Measurements from ENCODE around the gene KLHL40.

The KLHL40 gene

GRCh38 chr3:42733501-42734262 lies 48.3 kb downstream of the KLHL40 start:
- in situ Hi-C loops (cut with MboI; ENCODE audit: low sequenced_read_pairs, unreplicated experiment) = no loop called here
- no peak for DNase-seq (ENCODE audit: low spot score)
- TF ChIP-seq CTCF (IDR thresholded peaks at IDR 0.05; ENCODE audit: borderline replicate concordance, control extremely low read depth, extremely low read depth, insufficient read depth, missing control alignments) = no peak

GRCh38 chr3:42734263-42734860 lies 49.0 kb downstream of the KLHL40 start:
- no peak for TF ChIP-seq CTCF (IDR thresholded peaks at IDR 0.05; ENCODE audit: borderline replicate concordance, control extremely low read depth, extremely low read depth, insufficient read depth, missing control alignments)
- in situ Hi-C loops (cut with MboI; ENCODE audit: low sequenced_read_pairs, unreplicated experiment) = no loop called here

GRCh38 chr3:42735019-42735418 lies 49.7 kb downstream of the KLHL40 start:
- DNase-seq (ENCODE audit: low spot score) = no peak
- no peak for TF ChIP-seq CTCF (IDR thresholded peaks at IDR 0.05; ENCODE audit: borderline replicate concordance, control extremely low read depth, extremely low read depth, insufficient read depth, missing control alignments)
- in situ Hi-C loops (cut with MboI; ENCODE audit: low sequenced_read_pairs, unreplicated experiment) = no loop called here

More at GRCh38 chr3:42734263-42734860, 49.0 kb downstream of the KLHL40 start:
- no peak for DNase-seq (ENCODE audit: low spot score)

GRCh38 chr3:42735615-42736014 lies 50.3 kb downstream of the KLHL40 start:
- TF ChIP-seq CTCF (IDR thresholded peaks at IDR 0.05; ENCODE audit: borderline replicate concordance, control extremely low read depth, extremely low read depth, insufficient read depth, missing control alignments) = no peak
- no peak for DNase-seq (ENCODE audit: low spot score)
- in situ Hi-C loops (cut with MboI; ENCODE audit: low sequenced_read_pairs, unreplicated experiment) = no loop called here

DNA sequence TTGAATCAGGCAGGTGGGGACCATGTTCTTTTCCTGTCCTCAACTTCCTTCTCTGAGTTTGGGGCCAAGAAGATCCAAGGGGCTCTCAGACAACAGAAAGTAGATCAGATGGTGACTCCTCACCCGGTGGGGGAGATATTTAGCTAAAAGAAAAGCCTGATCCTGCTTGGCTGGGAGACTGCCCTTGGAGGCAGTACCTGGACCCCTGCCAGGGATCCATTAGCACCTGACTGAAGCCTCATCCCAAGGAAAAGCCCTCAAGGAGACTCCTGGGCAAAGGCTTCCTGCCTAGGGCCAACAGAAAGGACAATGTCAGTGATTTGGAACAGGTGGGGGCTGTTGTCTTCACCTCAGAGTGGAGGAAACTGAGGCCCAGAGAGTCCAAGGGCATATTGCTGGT lies 50.7 kb downstream of the KLHL40 start:
- in situ Hi-C loops (cut with MboI; ENCODE audit: low sequenced_read_pairs, unreplicated experiment) = no loop called here
- no peak for TF ChIP-seq CTCF (IDR thresholded peaks at IDR 0.05; ENCODE audit: borderline replicate concordance, control extremely low read depth, extremely low read depth, insufficient read depth, missing control alignments)
- no peak for DNase-seq (ENCODE audit: low spot score)

DNA sequence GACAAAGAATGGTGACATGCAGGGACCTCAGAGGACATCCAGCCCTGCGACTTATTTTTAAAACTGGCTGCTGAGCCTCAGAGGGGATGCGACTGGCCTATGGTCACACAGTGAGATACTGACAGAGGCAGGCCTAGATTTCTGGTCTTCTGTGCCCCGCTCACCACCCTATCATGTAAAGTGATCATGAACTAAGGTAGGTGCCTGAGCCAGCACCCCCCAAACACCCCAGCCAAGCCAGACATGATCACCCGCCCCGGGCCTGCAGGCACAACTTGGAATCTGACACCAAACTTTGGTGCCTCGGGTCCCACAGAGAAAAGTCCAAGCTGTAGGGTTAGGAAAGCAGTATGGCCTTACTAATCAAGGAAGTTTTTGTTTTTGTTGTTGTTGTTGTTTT lies 51.2 kb downstream of the KLHL40 start:
- TF ChIP-seq CTCF (IDR thresholded peaks at IDR 0.05; ENCODE audit: borderline replicate concordance, control extremely low read depth, extremely low read depth, insufficient read depth, missing control alignments) = no peak
- DNase-seq (ENCODE audit: low spot score) = no peak
- in situ Hi-C loops (cut with MboI; ENCODE audit: low sequenced_read_pairs, unreplicated experiment) = no loop called here

All from GM13976 (cell line).